Type B pancreatic cell (in vitro differentiated cells): Measurements from ENCODE around the gene LRRC8D. TPM values are rescaled to one million over a fixed set of nuclear protein-coding genes. Genes with fewer than 3 reads are reported as not detected.

ENCODE experiments used
- DNase-seq: peaks from one replicate; pipeline ENCODE4 v3.0.0; 2021; ENCODE audit warnings: mixed read lengths; ENCODE audit not compliant: unreplicated experiment; ENCODE audit errors: extremely low spot score
- H3K27ac Mint-ChIP-seq: 2 replicates; pipeline ENCODE4 v1.8.0; 2021; ENCODE audit warnings: mild to moderate bottlenecking, mixed read lengths
- H3K27me3 Mint-ChIP-seq: 2 replicates; pipeline ENCODE4 v1.8.0; 2021; ENCODE audit warnings: mixed read lengths
- H3K36me3 Mint-ChIP-seq: 2 replicates; pipeline ENCODE4 v1.8.0; 2021; ENCODE audit warnings: mixed read lengths
- H3K4me1 Mint-ChIP-seq: one replicate; pipeline ENCODE4 v1.8.0; 2021; ENCODE audit warnings: mixed read lengths; ENCODE audit not compliant: unreplicated experiment
- H3K4me3 Mint-ChIP-seq: 2 replicates; pipeline ENCODE4 v1.8.0; 2021; ENCODE audit warnings: mild to moderate bottlenecking, mixed read lengths
- H3K9me3 Mint-ChIP-seq: 2 replicates; pipeline ENCODE4 v1.8.0; 2021; ENCODE audit warnings: mixed read lengths
- CTCF ChIP-seq: fragments of 200-600 bp; sonication (generic); conservative IDR thresholded peaks from 2 replicates; pipeline ENCODE4 v1.5.0; 2021; ENCODE audit warnings: antibody characterized with exemption, mild to moderate bottlenecking
- total RNA-seq: library from RNA; stranded (reverse); gene quantifications from 2 replicates; pipeline ENCODE4 v1.2.1, GENCODE V29; 2021; ENCODE audit warnings: low replicate concordance

LRRC8D gene
- total RNA-seq, 1 donor from 2014 or later: 31.1 TPM

GRCh38 chr1:89927049-89927448 lies 106.2 kb downstream of the LRRC8D start:
- Mint-ChIP-seq H3K9me3 (peaks cover 6% of the 10 kb centered on the region), H3K27me3 (no peaks in the 10 kb centered on the region), H3K4me3 (no peak overlapping the region), H3K27ac (no peak overlapping the region), H3K4me1 (peaks cover 6% of the 10 kb centered on the region), H3K36me3 (peaks cover 20% of the 10 kb centered on the region)
- no peak for TF ChIP-seq CTCF
- DNase-seq: no peak

GRCh38 chr1:89927478-89927877 lies 106.6 kb downstream of the LRRC8D start:
- no peak overlapping the region for H3K4me3 Mint-ChIP-seq
- H3K4me1 Mint-ChIP-seq: peaks cover 6% of the 10 kb centered on the region
- TF ChIP-seq CTCF: no peak
- H3K27me3 Mint-ChIP-seq: no peaks in the 10 kb centered on the region
- DNase-seq: no peak
- H3K9me3 Mint-ChIP-seq: peaks cover 6% of the 10 kb centered on the region
- no peak overlapping the region for H3K27ac Mint-ChIP-seq
- H3K36me3 Mint-ChIP-seq: peaks cover 21% of the 10 kb centered on the region

- peaks cover 6% of the 10 kb centered on the region for H3K4me1 Mint-ChIP-seq
- TF ChIP-seq CTCF: no peak
- no peak overlapping the region for H3K27ac Mint-ChIP-seq
Measured at GRCh38 chr1:89928506-89928905, 107.7 kb downstream of the LRRC8D start.

GRCh38 chr1:89929467-89930063 lies 108.7 kb downstream of the LRRC8D start:
- Mint-ChIP-seq H3K4me3 (no peak overlapping the region), H3K4me1 (peaks cover 6% of the 10 kb centered on the region), H3K27ac (no peak overlapping the region), H3K9me3 (no peaks in the 10 kb centered on the region), H3K27me3 (no peaks in the 10 kb centered on the region), H3K36me3 (peaks cover 25% of the 10 kb centered on the region)
- no peak for DNase-seq
- no peak for TF ChIP-seq CTCF

More at GRCh38 chr1:89928506-89928905, 107.7 kb downstream of the LRRC8D start:
- no peak overlapping the region for H3K4me3 Mint-ChIP-seq
- DNase-seq: no peak
- H3K9me3 Mint-ChIP-seq: peaks cover 2% of the 10 kb centered on the region
- H3K36me3 Mint-ChIP-seq: peaks cover 23% of the 10 kb centered on the region
- no peaks in the 10 kb centered on the region for H3K27me3 Mint-ChIP-seq

GRCh38 chr1:89930579-89930978 lies 109.7 kb downstream of the LRRC8D start:
- Mint-ChIP-seq H3K4me1 (peaks cover 6% of the 10 kb centered on the region), H3K27me3 (no peaks in the 10 kb centered on the region), H3K9me3 (no peaks in the 10 kb centered on the region), H3K4me3 (no peak overlapping the region), H3K36me3 (peaks cover 35% of the 10 kb centered on the region), H3K27ac (no peak overlapping the region)
- no peak for TF ChIP-seq CTCF
- no peak for DNase-seq
